Measurements from ENCODE around the gene ACSL1.
"Not testable (repeated sequence)": the region's sequence is repeated elsewhere in the genome, so short reads cannot be mapped to it uniquely, and the experiment has no call there.

Gene ACSL1

DNA sequence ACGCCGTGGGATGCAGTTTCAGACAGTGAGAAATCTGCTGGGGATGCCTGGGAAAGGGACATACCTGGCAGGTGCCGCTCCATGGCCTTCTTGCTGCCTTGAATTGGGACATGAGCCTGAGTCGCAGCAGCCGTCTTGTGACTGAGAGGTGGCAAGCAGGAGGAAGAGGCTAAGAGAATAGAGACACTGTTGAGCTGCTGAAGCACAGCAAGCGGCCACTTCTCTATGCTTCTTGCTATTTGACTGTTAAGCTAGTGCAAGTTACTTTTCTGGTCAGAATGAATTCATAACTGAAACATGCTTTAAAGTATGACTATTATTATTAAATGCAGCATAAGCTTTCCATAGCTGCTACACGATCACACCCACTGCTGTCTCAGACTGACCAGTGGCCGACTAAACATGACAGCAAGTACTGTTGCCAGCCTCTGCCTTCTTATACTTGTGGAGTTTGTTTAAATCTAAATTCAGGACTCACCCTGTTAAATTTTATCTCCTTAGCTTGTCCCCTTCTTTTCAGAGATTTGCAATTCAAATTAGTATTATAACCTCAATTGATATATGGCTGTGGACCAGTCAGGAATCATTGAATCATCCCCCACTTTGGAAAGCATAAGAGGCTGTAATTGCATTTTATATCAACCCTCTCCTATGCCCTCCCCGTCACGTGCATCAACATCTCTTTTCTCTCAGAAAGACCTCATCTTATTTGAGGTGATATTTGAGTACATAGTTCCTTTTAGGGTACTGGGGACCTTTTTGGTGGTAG lies 24.8 kb upstream of the ACSL1 start:
- no peaks in the 10 kb centered on the region for H3K9me3 Mint-ChIP-seq
- no peak overlapping the region for H3K4me3 Mint-ChIP-seq
- DNase-seq (ENCODE audit: low spot score in 2 of 2) (no peak), ATAC-seq (ENCODE audit: low read depth) (peak; percentile 7)
- H3K27ac Mint-ChIP-seq = no peak overlapping the region
- H3K36me3 Mint-ChIP-seq = no peaks in the 10 kb centered on the region
- H3K4me1 Mint-ChIP-seq = peaks cover 29% of the 10 kb centered on the region
- no peaks in the 10 kb centered on the region for H3K27me3 Mint-ChIP-seq

DNA sequence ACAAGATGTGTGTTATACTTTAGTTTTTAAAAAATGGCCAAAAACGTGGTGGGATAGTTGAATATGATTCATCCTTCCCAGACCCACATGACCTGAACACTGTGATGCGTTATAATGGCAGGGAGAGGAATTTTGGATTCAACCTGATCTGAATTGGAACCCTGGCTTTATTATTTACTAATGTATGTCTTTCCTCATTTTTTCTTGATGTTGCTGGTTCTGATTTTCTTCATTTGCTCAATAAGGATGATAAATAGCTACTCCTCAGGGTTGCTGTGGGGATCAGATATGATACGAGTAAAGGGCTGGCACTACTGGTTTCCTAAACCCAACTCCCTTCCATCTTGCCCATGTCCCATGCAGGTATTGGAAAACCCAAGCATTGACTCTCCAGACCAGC lies 24.2 kb upstream of the ACSL1 start:
- no peaks in the 10 kb centered on the region for H3K9me3 Mint-ChIP-seq
- no peak overlapping the region for H3K27ac Mint-ChIP-seq
- no peaks in the 10 kb centered on the region for H3K36me3 Mint-ChIP-seq
- DNase-seq (ENCODE audit: low spot score in 2 of 2) (no peak), ATAC-seq (ENCODE audit: low read depth) (no peak)
- H3K4me1 Mint-ChIP-seq = peaks cover 24% of the 10 kb centered on the region
- H3K4me3 Mint-ChIP-seq = no peak overlapping the region
- H3K27me3 Mint-ChIP-seq = no peaks in the 10 kb centered on the region

DNA sequence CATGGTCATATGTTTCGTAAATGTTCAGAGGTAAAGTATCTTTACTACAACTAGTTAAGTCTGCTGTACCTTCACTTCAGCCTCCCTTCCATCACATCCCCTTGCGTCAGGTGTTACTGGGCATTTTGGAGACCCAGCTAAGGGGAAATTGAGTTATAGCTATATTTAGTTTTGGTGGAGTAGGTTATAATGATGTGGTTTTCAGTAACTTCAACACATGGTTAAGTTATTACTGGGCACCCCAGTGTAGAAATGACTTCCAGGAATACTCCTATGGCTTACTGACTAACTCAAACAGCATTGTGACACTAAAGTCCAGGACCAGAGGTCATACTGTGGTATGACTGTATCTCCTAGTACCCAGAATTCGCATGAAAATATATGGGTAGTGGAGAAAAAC lies 23.4 kb upstream of the ACSL1 start:
- Mint-ChIP-seq H3K9me3 (no peaks in the 10 kb centered on the region), H3K36me3 (no peaks in the 10 kb centered on the region), H3K4me3 (no peak overlapping the region), H3K27ac (no peak overlapping the region), H3K4me1 (peaks cover 16% of the 10 kb centered on the region), H3K27me3 (no peaks in the 10 kb centered on the region)
- no peak for ATAC-seq (ENCODE audit: low read depth)
- DNase-seq (ENCODE audit: low spot score in 2 of 2) = no peak

DNA sequence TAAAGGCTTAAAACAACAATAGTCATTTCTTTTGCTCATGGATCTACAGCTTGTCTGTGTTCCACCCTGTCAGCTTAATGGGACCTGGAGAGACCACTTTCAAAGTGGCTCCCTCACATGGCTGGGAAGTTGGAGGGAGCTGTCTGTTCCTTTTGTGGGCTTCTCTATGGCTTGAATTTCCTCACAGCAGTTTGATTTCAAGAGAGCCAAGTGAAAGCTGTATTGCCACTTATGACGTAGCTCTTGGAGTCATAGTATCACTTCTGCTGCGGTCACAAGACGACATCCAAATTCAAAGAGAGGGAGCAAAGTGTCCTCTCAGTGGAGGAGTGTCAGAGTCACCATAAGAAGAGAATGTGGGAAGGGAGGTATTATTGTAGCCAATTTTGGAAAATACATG lies 22.7 kb upstream of the ACSL1 start:
- H3K27ac Mint-ChIP-seq = peak overlapping the region; percentile 54

DNA sequence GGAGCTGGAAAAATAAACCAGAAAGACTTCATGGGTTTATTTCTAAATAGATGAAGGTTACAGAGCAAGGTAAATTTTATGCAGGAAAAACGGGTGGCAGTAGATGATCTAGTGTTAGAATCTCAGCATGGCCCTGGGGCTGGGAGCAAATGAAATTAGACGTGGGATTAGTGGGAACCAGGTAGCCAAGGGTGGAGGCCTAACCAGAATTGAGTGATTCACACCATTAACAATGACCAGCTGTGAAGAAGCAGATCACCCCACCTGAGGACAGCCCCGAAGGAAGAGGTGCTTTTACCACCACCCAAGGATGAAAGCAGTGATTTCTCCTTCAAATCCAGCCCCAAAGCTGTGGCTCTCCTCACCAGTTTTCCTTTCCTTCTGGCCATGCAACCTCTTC lies 20.8 kb upstream of the ACSL1 start:
- no peaks in the 10 kb centered on the region for H3K9me3 Mint-ChIP-seq
- ATAC-seq (ENCODE audit: low read depth) = no peak
- peaks cover 10% of the 10 kb centered on the region for H3K4me1 Mint-ChIP-seq
- H3K27me3 Mint-ChIP-seq = no peaks in the 10 kb centered on the region
- no peaks in the 10 kb centered on the region for H3K36me3 Mint-ChIP-seq
- H3K4me3 Mint-ChIP-seq = no peak overlapping the region
- H3K27ac Mint-ChIP-seq = no peak overlapping the region
- DNase-seq (ENCODE audit: low spot score in 2 of 2) = no peak

More for the DNA sequence above, 22.7 kb upstream of the ACSL1 start:
- Mint-ChIP-seq H3K27me3 (no peaks in the 10 kb centered on the region), H3K4me3 (no peak overlapping the region), H3K36me3 (no peaks in the 10 kb centered on the region), H3K9me3 (no peaks in the 10 kb centered on the region), H3K4me1 (peaks cover 12% of the 10 kb centered on the region)
- DNase-seq (ENCODE audit: low spot score in 2 of 2) (no peak), ATAC-seq (ENCODE audit: low read depth) (peak; percentile 42)

DNA sequence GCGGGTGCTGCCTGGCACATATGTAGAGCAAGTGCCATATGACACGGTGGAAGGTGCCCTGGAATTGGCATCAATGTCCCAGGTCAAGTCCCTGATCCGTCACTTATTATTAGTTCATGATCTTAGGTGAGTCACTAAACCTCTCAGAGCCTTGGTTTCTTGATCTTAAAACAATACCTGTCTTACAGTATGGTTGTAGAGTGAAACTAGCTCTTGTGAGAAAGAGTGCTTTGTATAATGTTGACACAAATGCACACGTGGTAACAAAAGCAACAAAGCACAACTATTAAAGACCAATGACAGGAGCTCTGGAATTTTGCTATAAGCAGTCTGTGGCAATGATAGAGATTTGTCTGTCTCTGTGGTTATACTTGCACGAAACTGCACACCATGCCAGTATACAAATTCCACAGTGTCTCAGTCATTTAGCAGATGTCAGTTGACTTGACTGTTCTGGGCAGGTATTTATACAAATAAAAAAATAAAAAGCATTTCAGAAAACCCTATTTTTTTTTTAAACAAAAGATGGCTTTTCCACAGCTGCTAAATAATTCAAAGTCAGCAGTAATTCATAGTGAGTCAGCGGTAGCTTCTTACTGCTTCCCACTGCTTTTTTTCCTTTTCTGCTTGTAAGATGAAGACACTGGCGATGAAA lies 19.7 kb upstream of the ACSL1 start:
- no peaks in the 10 kb centered on the region for H3K27me3 Mint-ChIP-seq
- H3K36me3 Mint-ChIP-seq = no peaks in the 10 kb centered on the region
- peaks cover 10% of the 10 kb centered on the region for H3K4me1 Mint-ChIP-seq
- H3K9me3 Mint-ChIP-seq = no peaks in the 10 kb centered on the region
- no peak overlapping the region for H3K27ac Mint-ChIP-seq
- no peak for ATAC-seq (ENCODE audit: low read depth)
- no peak overlapping the region for H3K4me3 Mint-ChIP-seq
- no peak for DNase-seq (ENCODE audit: low spot score in 2 of 2)

DNA sequence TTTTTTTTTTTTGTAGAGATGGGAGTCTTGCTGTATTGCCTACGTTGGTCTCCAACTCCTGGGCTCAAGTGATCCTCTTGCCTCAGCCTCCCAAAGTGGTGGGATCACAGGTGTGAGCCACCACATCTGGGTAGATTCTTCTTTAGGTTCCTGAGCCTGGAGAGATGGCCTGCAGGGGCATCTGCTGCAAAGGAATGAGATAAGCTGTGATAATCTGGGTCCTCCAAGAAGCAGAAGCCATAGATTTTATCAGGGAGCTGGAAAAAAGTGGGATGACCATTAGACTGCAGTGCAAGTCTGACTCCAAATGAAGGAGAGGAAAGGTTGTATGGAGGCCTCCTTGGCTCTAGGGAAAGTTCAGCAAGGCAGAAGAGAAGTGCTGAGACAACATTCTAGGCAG lies 19.0 kb upstream of the ACSL1 start:
- no peaks in the 10 kb centered on the region for H3K36me3 Mint-ChIP-seq
- ATAC-seq (ENCODE audit: low read depth) = no peak

DNA sequence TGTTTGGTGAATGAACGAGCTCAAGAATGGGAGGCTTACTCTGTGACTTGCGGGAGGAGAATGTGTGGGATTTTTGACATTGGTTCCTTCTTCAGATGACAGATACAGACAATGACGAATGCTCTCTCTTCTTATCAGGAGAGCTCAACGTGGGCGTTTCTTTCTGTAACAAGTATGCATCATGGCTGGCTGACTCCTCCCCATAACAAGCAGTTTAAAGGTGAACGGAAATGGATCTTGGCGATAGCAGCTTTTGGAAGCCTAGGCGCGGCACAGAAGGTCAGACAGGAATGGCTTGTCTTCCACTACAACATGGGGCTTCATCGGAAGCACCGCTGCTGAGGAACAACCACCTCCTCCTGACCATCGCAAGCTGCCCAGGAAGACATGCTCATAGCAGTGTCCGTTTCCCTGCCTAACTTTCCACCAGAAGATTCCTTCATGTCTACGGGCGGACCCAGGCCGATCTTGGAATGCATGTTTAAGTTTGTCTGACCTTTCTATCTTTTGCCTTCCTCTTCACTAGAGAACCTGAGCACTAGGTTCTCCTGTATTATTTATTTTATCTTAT lies 18.3 kb upstream of the ACSL1 start:
- ATAC-seq (ENCODE audit: low read depth) (no peak), DNase-seq (ENCODE audit: low spot score in 2 of 2) (no peak)
- H3K36me3 Mint-ChIP-seq = no peaks in the 10 kb centered on the region
- H3K9me3 Mint-ChIP-seq = no peaks in the 10 kb centered on the region
- H3K4me1 Mint-ChIP-seq = peaks cover 6% of the 10 kb centered on the region
- H3K27me3 Mint-ChIP-seq = no peaks in the 10 kb centered on the region
- no peak overlapping the region for H3K27ac Mint-ChIP-seq
- no peak overlapping the region for H3K4me3 Mint-ChIP-seq

More for the DNA sequence above, 19.0 kb upstream of the ACSL1 start:
- Mint-ChIP-seq H3K27me3 (no peaks in the 10 kb centered on the region), H3K27ac (no peak overlapping the region), H3K9me3 (no peaks in the 10 kb centered on the region), H3K4me3 (no peak overlapping the region), H3K4me1 (peaks cover 6% of the 10 kb centered on the region)
- no peak for DNase-seq (ENCODE audit: low spot score in 2 of 2)

DNA sequence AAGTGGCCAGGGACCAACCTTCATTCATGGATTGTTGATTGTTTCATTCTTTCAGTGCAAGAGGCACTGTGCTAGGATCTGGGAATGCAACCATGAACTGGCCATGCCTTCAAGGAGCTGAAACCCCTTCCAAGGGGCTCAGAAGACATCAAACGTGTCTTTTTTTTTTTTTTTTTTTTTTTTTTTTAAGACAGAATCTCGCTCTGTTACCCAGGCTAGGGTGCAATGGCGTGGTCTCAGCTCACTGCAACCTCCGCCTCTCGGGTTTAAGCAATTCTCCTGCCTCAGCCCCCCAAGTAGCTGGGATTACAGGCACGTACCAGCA lies 13.3 kb upstream of the ACSL1 start:
- not testable (repeated sequence) for H3K36me3 Mint-ChIP-seq; H3K27ac Mint-ChIP-seq; H3K4me1 Mint-ChIP-seq; H3K27me3 Mint-ChIP-seq; DNase-seq (ENCODE audit: low spot score in 2 of 2); H3K4me3 Mint-ChIP-seq; H3K9me3 Mint-ChIP-seq; ATAC-seq (ENCODE audit: low read depth)

DNA sequence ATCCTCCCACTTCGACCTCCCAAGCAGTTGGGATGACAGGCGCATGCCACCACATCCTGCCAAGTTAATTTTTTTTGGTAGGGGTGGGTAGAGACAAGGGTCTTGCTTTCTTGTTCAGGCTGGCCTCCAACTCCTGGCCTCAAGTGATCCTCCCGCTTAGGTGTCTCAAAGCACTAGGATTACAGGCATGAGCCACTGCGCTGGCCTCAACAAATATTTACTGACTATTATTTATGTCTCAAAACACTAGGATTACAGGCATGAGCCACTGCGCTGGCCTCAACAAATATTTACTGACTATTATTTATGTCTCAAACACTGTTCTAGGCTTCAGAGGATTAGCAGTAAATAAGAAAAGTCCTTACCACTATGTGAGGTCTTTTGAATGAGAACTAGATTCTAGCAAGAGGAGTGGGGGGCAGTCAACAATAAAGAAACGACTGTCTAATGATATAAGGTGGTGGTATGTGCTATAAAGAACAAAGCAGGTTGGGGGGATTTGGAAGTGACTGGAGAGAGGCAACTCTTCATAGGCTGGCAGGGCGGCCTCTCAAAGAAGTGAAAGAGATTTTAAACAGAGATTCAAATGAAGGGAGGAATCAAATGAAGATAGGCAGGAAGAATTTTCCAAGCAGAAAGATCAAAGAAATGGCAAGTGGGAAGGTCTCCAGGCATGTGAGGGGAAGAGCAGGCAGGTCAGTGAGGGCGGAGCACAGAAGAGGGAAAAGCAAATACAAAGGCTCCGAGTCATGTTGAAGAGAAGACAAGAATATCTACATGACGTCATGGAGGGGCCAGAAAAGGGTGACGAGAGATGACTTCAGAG lies 12.7 kb upstream of the ACSL1 start:
- Mint-ChIP-seq H3K27me3 (no peaks in the 10 kb centered on the region), H3K9me3 (no peaks in the 10 kb centered on the region), H3K4me3 (no peak overlapping the region), H3K4me1 (no peaks in the 10 kb centered on the region), H3K27ac (no peak overlapping the region), H3K36me3 (no peaks in the 10 kb centered on the region)
- ATAC-seq (ENCODE audit: low read depth) (no peak), DNase-seq (ENCODE audit: low spot score in 2 of 2) (no peak)

DNA sequence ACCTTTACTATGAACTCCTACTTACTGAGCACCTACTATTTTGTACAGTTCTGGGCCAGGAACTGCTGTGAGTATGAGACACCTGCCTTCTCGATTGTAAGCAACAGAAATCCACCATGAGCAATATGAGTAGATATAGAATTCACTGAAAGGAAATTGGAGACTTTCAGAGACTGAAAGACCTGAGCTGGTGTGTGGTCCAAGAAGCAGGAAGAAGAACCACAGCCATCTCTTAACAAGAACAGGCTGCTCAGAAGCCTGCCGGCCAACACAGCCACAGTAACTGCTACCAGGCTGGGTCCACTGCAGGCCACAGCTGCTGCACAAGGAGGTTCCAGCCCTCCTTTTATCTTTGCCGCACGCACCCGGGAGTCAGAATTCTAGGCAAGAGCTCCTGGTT lies 10.8 kb upstream of the ACSL1 start:
- ATAC-seq (ENCODE audit: low read depth) (no peak), DNase-seq (ENCODE audit: low spot score in 2 of 2) (no peak)
- Mint-ChIP-seq H3K27me3 (no peaks in the 10 kb centered on the region), H3K4me3 (no peak overlapping the region), H3K36me3 (no peaks in the 10 kb centered on the region), H3K27ac (no peak overlapping the region), H3K9me3 (no peaks in the 10 kb centered on the region), H3K4me1 (no peaks in the 10 kb centered on the region)

DNA sequence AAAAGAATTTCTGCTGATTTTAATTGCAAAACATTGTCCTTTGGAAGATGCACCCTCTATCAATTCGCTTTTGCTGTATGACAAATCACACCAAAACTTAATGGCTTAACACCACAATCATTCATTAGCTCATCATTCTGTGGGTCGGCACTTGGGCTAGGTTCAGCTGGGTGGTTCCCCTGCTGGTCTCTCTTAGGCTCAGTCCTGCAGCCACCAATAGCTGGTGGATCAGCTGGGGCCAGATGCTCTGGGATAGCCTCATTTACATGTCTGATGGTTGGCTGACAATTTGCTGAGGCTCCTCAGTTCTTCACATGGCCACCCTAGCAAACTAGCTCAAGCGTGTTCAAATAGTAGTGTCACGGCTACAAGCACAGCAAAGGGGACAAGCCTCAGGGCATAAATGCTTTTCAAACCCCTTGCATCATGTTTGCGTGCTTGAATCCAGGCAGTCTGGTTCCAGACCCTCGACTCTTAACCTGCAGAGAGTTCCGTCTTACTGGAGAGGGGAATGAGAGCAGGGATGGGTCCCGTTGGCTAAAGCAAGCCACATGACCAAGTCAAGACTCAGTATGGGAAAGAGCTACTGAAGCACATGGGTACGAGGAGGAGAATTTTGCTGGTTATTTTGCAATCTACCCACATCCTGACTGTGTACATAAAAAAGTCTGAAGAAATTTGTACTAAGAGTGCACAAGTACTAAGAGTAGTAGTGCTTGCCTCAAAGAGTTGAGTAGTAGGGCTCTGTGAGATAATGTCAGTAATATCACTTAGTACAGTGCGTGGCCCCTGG lies 7.5 kb upstream of the ACSL1 start:
- no peak overlapping the region for H3K27ac Mint-ChIP-seq
- H3K36me3 Mint-ChIP-seq = no peaks in the 10 kb centered on the region
- no peak overlapping the region for H3K4me3 Mint-ChIP-seq
- ATAC-seq (ENCODE audit: low read depth) (no peak), DNase-seq (ENCODE audit: low spot score in 2 of 2) (no peak)
- no peaks in the 10 kb centered on the region for H3K27me3 Mint-ChIP-seq
- no peaks in the 10 kb centered on the region for H3K9me3 Mint-ChIP-seq
- no peaks in the 10 kb centered on the region for H3K4me1 Mint-ChIP-seq

DNA sequence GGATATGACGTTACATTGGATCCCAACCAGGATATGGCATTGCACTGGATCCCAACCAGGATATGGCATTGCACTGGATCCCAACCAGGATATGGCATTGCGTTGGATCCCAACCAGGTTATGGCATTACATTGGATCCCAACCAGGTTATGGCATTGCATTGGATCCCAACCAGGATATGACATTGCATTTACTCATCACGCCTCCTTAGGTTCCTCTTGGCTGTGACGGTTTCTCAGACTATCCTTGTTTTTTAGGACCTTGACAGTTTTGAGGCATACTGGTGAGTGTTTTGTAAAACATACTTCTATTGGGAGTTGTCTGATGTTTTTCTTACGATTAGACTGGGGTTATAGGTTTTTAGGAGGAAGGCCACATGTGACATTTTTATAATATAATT lies 5.4 kb upstream of the ACSL1 start:
- Mint-ChIP-seq H3K9me3 (no peaks in the 10 kb centered on the region), H3K27me3 (no peaks in the 10 kb centered on the region), H3K4me3 (no peak overlapping the region), H3K27ac (no peak overlapping the region), H3K4me1 (peaks cover 14% of the 10 kb centered on the region), H3K36me3 (no peaks in the 10 kb centered on the region)
- ATAC-seq (ENCODE audit: low read depth) = no peak
- DNase-seq (ENCODE audit: low spot score in 2 of 2) = no peak

Data from memory B cell (primary cell).